Measurements from ENCODE around the gene BMPR1A.

GRCh38 chr10:86858011-86858410 is 101.6 kb downstream of the BMPR1A start:
- TF ChIP-seq ZFP36 (IDR thresholded peaks at IDR 0.05; ENCODE audit: borderline replicate concordance, low read depth, low read length, partially characterized antibody) (no peak), ATF4 (CRISPR knock-in tag; IDR thresholded peaks at IDR 0.05) (no peak), ZNF646 (CRISPR knock-in tag; IDR thresholded peaks at IDR 0.05) (no peak), ZNF350 (CRISPR knock-in tag; IDR thresholded peaks at IDR 0.05; ENCODE audit: borderline replicate concordance, low read depth) (no peak), IRF2 (CRISPR knock-in tag; IDR thresholded peaks at IDR 0.05) (no peak), CTCF (CRISPR knock-in tag; IDR thresholded peaks at IDR 0.05) (no peak), RNF2 (conservative IDR thresholded peaks at IDR 0.05; ENCODE audit: low read depth) (no peak), ZNF124 (CRISPR knock-in tag; IDR thresholded peaks at IDR 0.05) (no peak), HBP1 (CRISPR knock-in tag; IDR thresholded peaks at IDR 0.05; ENCODE audit: low read depth) (no peak), POLR2AphosphoS2 (IDR thresholded peaks at IDR 0.05; ENCODE audit: low read depth, low read length) (no peak), PAX8 (CRISPR knock-in tag; IDR thresholded peaks at IDR 0.05; ENCODE audit: borderline replicate concordance) (no peak), EZH2 (conservative IDR thresholded peaks at IDR 0.05; ENCODE audit: low read depth, low read length) (no peak), ATF7-NPFF (CRISPR knock-in tag; IDR thresholded peaks at IDR 0.05; ENCODE audit: low read depth) (no peak), ZNF850 (CRISPR knock-in tag; conservative IDR thresholded peaks at IDR 0.05) (no peak)

Measured in HepG2 (cell line).